ENCODE measurements around the gene C1orf94.
A peak's percentile ranks its signal among the peaks of the same experiment; 100 is the strongest.

The C1orf94 gene

GRCh38 chr1:34176830-34177603, at the start of gene C1orf94:
C1orf94 (plus strand) TSS chr1:34176907; CDS start chr1:34177790, 883 bp downstream.
- DNase-seq: no peak

DNA sequence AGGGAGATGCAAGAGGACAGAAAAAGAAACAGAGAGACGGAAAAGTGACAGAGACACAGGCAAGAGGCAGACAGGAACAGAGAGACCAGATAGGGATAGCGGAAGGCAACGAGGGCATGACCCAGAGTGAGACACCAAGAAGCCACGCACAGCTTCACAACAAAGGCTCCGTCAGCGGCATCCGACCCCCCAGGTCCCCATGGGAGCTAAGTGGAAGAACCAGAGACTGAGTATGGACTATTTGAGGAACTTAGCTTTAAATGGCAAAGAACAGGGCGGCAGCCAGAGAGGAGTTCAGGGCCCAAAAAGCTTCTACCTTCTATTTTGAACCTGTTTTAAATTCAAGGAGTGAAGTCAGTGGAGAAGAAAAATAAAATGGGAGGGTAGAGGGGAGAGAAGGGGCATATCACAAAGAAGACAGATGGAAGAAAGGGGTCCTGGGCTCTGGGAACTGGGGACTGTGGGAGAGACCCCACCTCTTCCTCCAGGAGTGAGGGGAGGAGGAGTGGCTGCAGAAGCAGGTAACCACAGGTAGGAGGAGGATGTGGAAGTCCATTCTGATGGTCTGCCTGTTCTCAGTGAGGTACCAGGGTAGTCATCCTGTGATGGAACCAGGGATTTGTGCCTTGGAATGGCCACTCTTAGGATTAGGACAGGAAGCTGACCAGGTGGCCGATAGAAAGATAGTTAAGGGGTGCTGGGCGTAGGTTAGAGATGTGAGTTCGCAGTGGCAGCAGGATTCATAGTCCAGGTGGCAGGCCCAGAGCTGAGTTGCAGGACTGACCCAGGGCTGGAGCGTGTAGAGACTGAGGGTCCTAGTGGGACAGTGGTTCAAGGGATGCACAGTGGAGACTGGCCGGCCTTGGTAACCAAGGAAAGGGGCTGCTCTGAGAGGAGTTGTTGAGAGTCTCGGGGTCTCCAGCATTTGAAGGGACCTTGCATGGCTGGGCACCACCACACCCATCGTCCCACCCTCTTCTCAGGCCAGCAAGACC, 49.4 kb upstream of the C1orf94 start:
- no peak for DNase-seq

DNA sequence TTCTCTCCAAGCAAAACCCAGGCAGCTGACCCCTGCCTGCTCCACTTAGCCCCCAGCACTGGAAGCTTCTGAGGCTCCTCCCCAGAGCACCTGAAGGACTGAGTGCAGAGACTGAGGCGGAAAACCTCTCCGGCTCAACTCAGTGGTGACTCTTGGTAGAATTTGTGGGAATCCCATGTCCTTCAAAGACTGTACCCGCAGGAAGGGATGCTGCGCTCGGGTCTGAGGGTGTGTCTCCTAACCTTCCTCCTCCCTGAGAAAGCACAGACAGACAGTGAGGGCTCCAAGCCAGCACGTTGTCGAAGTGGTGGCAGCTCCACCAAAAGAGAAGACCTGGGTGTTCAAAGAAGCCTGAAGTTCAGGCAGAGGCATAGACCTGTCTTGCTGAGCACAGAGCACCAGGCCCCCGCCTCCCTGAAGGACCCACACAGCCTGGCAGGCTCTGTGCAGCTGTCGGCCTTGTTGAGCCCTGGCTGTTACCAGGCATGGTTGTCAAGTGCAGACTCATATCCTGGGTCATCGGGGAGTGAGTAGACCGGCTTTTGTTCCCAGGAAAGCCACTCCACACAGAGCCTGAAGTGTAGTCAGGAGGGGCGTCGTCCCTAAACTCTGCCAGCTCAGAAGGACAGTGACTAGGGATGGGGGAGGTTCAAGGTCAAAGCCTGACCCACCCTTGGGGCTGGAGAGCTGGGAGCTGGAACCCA, 48.4 kb upstream of the C1orf94 start:
- DNase-seq: no peak

- DNase-seq: no peak
Measured at GRCh38 chr1:34129630-34130029, 47.1 kb upstream of the C1orf94 start.

- DNase-seq: no peak
Measured at GRCh38 chr1:34130306-34130705, 46.4 kb upstream of the C1orf94 start.

DNA sequence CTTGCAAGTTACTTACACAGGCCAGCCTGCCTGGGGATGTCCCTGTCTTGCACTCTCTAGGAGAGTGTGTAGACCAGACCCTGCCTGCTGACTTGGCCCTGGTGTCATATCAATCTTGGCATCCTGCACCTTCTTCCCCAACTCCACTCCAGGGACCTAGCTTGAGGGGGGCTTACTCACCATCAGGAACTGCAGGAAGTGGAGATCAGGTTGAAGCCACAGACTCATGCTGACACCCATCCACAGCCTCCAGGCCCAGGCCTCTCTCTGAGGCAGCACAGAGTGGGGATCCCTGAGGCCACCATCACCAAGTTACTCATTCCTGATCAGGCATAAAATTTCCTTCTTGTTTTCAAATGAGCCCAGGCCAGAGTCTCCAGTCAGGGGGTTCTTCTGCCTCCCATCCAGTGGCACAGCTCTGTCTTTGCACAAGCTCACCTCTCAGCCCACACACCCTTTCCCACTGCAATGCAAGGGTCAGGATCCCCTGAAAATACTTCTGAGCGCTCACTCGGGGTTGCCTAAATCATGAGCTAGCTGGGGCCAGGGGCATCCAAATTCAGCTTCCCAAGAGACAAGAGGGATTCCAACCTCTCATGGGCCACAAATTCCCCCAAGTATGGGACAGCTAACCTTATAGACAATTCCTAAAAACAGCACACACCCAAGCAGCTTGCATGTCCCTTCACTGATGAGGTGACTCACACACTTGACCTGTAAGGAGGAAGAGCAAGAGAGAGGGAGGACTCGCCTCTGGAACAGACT, 45.1 kb upstream of the C1orf94 start:
- DNase-seq: no peak

DNA sequence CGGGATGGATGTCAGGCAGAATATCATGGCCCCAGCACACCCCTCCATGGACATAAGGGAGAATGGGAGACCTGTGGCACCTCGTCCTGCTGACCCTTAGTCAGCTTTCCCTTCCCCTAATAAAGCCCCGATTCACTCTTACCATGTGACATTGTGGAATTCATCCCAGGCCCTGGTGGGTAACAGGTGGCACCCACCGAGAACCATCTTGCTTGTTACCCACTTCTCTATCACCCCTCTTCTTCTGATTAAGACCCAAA, 44.6 kb upstream of the C1orf94 start:
- no peak for DNase-seq

DNA sequence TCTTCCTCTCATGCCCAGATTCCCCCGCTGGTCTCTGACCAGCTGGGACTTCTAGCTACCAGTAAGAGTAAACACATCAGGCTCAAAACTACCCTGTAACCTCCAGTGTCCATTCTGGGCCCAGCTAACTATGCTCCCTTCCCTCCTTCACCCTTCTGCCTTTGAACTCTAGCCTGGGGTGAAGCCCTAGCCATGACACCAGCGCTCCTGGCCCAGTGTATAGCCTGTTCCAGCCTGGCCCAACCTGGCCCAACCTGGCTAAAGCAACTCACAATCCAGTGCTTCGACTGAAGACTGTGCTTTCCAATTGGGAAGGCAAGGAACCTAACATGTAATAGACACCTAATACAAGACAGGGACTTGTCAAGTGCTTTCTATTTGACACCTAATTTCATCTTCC, 39.3 kb upstream of the C1orf94 start:
- no peak for DNase-seq

DNA sequence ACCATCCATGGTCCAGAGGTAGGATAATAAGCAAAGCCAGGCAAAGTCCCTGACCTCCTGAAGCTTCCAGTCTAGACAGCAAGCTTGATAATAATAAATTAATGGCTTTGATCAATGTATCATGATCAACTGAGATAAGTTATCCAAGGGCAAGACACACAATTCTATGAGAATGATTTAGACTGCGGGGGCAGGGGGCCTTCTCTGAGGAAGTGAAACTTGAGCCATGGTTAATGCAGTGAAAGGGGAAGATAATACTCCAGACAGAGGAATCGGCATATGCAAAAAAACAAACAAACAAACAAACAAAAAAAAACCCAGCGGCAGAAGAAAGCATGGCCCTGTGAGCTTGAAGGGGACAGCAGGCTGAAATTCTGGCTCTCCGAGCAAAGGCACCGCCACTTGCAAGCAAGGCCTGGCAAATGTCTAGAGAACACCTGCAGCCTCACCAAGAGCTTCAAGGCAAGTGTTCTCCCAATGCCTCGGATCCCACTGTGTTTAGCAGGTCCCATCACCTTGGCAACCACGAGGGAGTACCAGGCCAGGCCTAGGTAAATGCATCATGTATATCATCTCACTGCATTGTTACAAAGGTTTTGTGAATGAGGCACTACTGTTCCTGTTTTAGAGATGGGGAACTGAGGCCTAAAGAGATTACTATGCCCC, 36.6 kb upstream of the C1orf94 start:
- no peak for DNase-seq

DNA sequence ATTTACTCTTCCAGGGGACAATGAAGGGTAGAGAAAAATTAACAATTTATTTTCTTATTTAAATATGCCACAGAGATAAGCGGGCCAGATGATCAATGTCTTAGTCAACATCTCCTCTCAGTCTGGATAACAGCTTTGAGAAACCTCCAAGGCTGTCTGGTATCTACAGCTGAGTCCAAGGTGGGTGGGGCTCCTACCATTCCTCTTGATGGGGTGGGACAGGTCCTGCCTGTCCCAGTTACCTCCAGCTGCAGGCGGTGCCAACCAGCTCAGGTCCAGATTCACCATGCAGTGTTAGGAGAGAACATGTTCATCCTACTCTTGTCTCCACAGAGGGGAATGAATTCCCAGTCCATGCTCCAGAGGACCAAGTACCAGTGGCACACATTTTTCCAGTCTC, 32.7 kb upstream of the C1orf94 start:
- DNase-seq: no peak

- DNase-seq: no peak
Measured at GRCh38 chr1:34144766-34145165, 31.9 kb upstream of the C1orf94 start.

GRCh38 chr1:34147301-34147700, 29.4 kb upstream of the C1orf94 start:
- no peak for DNase-seq

GRCh38 chr1:34149501-34149900, 27.2 kb upstream of the C1orf94 start:
- DNase-seq: no peak

GRCh38 chr1:34153246-34153645, 23.5 kb upstream of the C1orf94 start:
- no peak for DNase-seq

DNA sequence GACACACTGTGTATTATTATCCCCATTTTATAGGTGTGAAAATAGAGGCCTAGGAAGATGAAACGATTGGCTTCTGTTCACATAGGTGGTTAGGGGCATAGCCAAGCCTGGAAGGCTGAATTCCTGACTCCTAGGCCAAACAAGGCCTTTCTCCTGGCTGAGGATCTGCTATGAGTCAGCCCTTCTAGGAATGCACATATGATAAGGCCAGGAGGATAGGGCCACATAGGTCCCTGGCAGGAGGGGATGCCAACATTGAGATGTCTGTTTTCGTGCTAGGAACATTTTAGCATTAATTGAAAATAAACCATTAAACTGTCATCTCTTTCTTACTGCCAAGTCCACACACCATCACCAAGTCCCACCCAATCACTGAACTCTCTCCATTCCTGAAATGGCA, 20.8 kb upstream of the C1orf94 start:
- no peak for DNase-seq

- no peak for DNase-seq
Measured at GRCh38 chr1:34156739-34157138, 20.0 kb upstream of the C1orf94 start.

DNA sequence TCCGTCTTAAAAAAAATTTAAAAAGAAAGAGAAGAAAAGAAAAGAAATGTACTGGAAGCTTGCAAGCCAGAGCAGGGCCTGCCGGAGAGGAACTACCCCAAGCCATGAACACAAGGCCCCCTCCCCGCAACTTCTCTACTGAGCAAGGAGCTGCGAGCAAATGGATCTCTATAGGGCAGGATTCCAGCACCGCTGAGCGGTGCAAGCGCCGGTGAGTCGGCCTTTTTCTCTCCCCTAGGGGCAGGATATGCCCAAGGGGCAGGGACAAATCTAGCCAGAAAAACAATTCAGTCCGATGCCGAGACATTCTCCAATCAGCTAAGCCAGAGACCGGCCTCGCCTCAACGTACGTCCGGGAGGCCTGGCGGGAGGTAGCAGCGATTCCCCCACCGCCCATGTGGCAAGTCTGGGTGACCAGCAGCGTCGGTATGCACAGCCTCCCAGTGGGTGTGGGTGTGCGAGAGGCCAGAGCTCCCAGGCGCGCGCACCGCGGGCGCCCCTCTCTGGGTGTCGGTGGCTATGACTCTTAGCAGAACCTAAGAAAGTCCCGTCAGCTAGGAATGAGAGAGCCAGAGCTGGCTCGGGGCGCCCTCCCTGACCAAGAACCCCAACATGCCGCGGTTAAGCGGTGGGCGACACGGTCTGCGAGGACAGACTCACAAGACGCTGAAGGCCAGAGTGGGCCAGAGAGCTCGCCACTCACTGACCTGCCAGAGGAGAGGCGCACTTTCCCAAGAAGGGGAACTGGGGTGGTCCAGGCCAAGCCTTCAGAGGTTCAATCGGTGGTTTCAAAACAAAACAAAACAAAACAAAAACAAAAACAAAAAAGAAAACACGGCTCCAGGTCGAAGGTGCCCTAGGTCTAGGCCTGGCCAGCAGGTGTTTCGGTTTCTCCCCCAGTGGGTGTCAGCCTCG, 13.6 kb upstream of the C1orf94 start:
- DNase-seq: peak; percentile 45

GRCh38 chr1:34163792-34164731, 12.6 kb upstream of the C1orf94 start:
- no peak for DNase-seq

- peak; percentile 6 for DNase-seq
Measured at GRCh38 chr1:34164771-34165391, 11.8 kb upstream of the C1orf94 start, which contains the start of gene CSMD2. CSMD2 (minus strand) TSS chr1:34165230; CDS start chr1:34165097, 133 bp downstream.
